H1 (cell line): ENCODE data around the gene CBX2. TPM values are rescaled to one million over a fixed set of nuclear protein-coding genes. Genes with fewer than 3 reads are reported as not detected.
A peak's percentile ranks its signal among the peaks of the same experiment; 100 is the strongest.

Experiments used
- CTCF ChIA-PET: fragments of 300-600 bp; sonication (Branson Sonifier 250); formaldehyde crosslinking; loops from one replicate; lab custom pipeline; 2021; ENCODE audit not compliant: partially characterized antibody; lab: Charles Lee
- POLR2A ChIA-PET: fragments of 300-600 bp; sonication (Branson Sonifier 250); formaldehyde crosslinking; loops from one replicate; lab custom pipeline; 2021; ENCODE audit warnings: inconsistent platforms; ENCODE audit not compliant: partially characterized antibody; lab: Charles Lee
- DNase-seq, 2 experiments: peaks; one replicate each; pipeline versions ENCODE4 v3.0.0 to v3.0.0-alpha.2; 2010 to 2022; ENCODE audit warnings: low spot score in 2 of 2, low read depth in 1 of 2, mixed read lengths in 1 of 2
- FAIRE-seq: peaks from 2 replicates; lab custom pipeline; 2011; peaks lifted over from hg19 to GRCh38; lab: Jason Lieb, UNC
- H2AFZ ChIP-seq: 2 replicates; pipeline ENCODE4 v1.8.1; 2012; ENCODE audit warnings: low read length, inconsistent platforms
- H2AK5ac ChIP-seq: 2 replicates; pipeline ENCODE4 v1.6.1; 2013; ENCODE audit warnings: low read depth, low read length
- H2BK120ac ChIP-seq: replicated peaks from 2 replicates; pipeline ENCODE3; 2013; ENCODE audit warnings: low read depth, low read length, inconsistent platforms
- H2BK12ac ChIP-seq: 2 replicates; pipeline ENCODE4 v1.6.1; 2013; ENCODE audit warnings: low read depth, low read length
- H2BK15ac ChIP-seq: 2 replicates; pipeline ENCODE4 v1.6.1; 2013; ENCODE audit warnings: low read length
- H2BK20ac ChIP-seq: 2 replicates; pipeline ENCODE4 v1.6.1; 2013; ENCODE audit warnings: low read length
- H2BK5ac ChIP-seq: 2 replicates; pipeline ENCODE4 v1.6.1; 2013; ENCODE audit warnings: low read depth, low read length
- H3K14ac ChIP-seq: 2 replicates; pipeline ENCODE4 v1.6.1; 2013; ENCODE audit warnings: inconsistent platforms; ENCODE audit not compliant: insufficient read length
- H3K18ac ChIP-seq: 2 replicates; pipeline ENCODE4 v1.6.1; 2013; ENCODE audit warnings: low read length; ENCODE audit errors: extremely low read depth
- H3K23ac ChIP-seq: 2 replicates; pipeline ENCODE4 v1.6.1; 2013; ENCODE audit warnings: inconsistent platforms; ENCODE audit not compliant: insufficient read length
- H3K23me2 ChIP-seq: 2 replicates; pipeline ENCODE4 v1.6.1; 2013; ENCODE audit warnings: low read depth, low read length
- H3K27ac ChIP-seq: 2 replicates; pipeline ENCODE4 v1.6.1; 2011; ENCODE audit warnings: low read depth, low read length, inconsistent platforms
- H3K27me3 ChIP-seq, 4 experiments: replicated peaks in 1 of 4; 1 replicate in 1 of 4; 2 replicates in 3 of 4; pipeline versions ENCODE4 v1.6.1 to v1.8.1; 2011 to 2013; ENCODE audit warnings: low read length in 3 of 4, mild to moderate bottlenecking in 3 of 4, inconsistent platforms in 2 of 4, mixed read lengths in 2 of 4, moderate library complexity in 1 of 4; ENCODE audit not compliant: control insufficient read depth in 3 of 4, insufficient read depth in 3 of 4; ENCODE audit errors: extremely low read depth in 1 of 4
- H3K36me3 ChIP-seq, 4 experiments: 2 replicates each; pipeline versions ENCODE4 v1.6.1 to v1.8.1; 2011 to 2013; ENCODE audit warnings: mild to moderate bottlenecking in 4 of 4, low read length in 3 of 4, moderate library complexity in 2 of 4, control low read depth in 1 of 4, inconsistent platforms in 1 of 4; ENCODE audit not compliant: insufficient read depth in 4 of 4, control insufficient read depth in 2 of 4
- H3K4ac ChIP-seq: replicated peaks from 2 replicates; pipeline ENCODE3; 2013; ENCODE audit warnings: low read length, low read depth, mixed read lengths, inconsistent platforms; ENCODE audit not compliant: insufficient read length
- H3K4me1 ChIP-seq, 4 experiments: replicated peaks in 1 of 4; 1 replicate in 1 of 4; 2 replicates in 3 of 4; pipeline versions ENCODE4 v1.6.1 to v1.8.1; 2011 to 2013; ENCODE audit warnings: low read length in 3 of 4, inconsistent platforms in 2 of 4, mixed read lengths in 1 of 4; ENCODE audit not compliant: insufficient read depth in 4 of 4, control insufficient read depth in 3 of 4
- H3K4me2 ChIP-seq, 2 experiments: 2 replicates each; pipeline versions ENCODE4 v1.6.1 to v1.8.1; 2011 to 2013; ENCODE audit warnings: low read depth in 2 of 2, low read length in 2 of 2, control low read depth in 1 of 2, inconsistent platforms in 1 of 2, mild to moderate bottlenecking in 1 of 2; ENCODE audit not compliant: insufficient read depth in 1 of 2
- H3K4me3 ChIP-seq, 4 experiments: fragments of 200-600, 300-600 bp in 1 of 4; sonication (generic), shearing (Covaris generic), sonication (Bioruptor Twin) in 1 of 4; 2 replicates each; pipeline versions ENCODE4 v1.5.1 to v1.8.1; 2011 to 2016; ENCODE audit warnings: low read length in 4 of 4, low read depth in 3 of 4, control low read depth in 2 of 4, inconsistent platforms in 2 of 4, mild to moderate bottlenecking in 2 of 4, mixed read lengths in 1 of 4, moderate library complexity in 1 of 4; ENCODE audit not compliant: insufficient read depth in 2 of 4; ENCODE audit errors: extremely low read depth in 1 of 4
- H3K56ac ChIP-seq: replicated peaks from 2 replicates; pipeline ENCODE3; 2013; ENCODE audit warnings: low read depth, mild to moderate bottlenecking, mixed read lengths, low read length, inconsistent platforms; ENCODE audit not compliant: insufficient read length
- H3K79me1 ChIP-seq: 2 replicates; pipeline ENCODE4 v1.6.1; 2013; ENCODE audit warnings: low read depth, low read length, control low read depth
- H3K79me2 ChIP-seq, 2 experiments: 2 replicates each; pipeline versions ENCODE4 v1.6.1 to v1.8.1; 2012 to 2013; ENCODE audit warnings: low read length in 2 of 2, mild to moderate bottlenecking in 2 of 2, inconsistent platforms in 1 of 2; ENCODE audit not compliant: insufficient read depth in 2 of 2, control insufficient read depth in 1 of 2
- H3K9ac ChIP-seq, 4 experiments: replicated peaks in 1 of 4; 1 replicate in 1 of 4; 2 replicates in 3 of 4; pipeline versions ENCODE4 v1.6.1 to v1.8.1; 2011 to 2013; ENCODE audit warnings: low read depth in 3 of 4, low read length in 3 of 4, control low read depth in 2 of 4, mild to moderate bottlenecking in 2 of 4, moderate library complexity in 2 of 4, inconsistent platforms in 1 of 4; ENCODE audit errors: extremely low read depth in 1 of 4
- H3K9me3 ChIP-seq, 2 experiments: 2 replicates each; pipeline versions ENCODE4 v1.6.1 to v1.8.1; 2012 to 2013; ENCODE audit warnings: mild to moderate bottlenecking in 2 of 2, moderate library complexity in 2 of 2, control low read depth in 1 of 2, inconsistent platforms in 1 of 2, low read depth in 1 of 2, low read length in 1 of 2, mixed read lengths in 1 of 2; ENCODE audit not compliant: insufficient read depth in 2 of 2
- H4K20me1 ChIP-seq, 2 experiments: replicated peaks in 1 of 2; 2 replicates each; pipeline versions ENCODE3 to v1.8.1; 2011 to 2013; ENCODE audit warnings: inconsistent platforms in 2 of 2, low read length in 2 of 2, mild to moderate bottlenecking in 1 of 2; ENCODE audit not compliant: insufficient read depth in 2 of 2, control insufficient read depth in 1 of 2
- H4K5ac ChIP-seq: 2 replicates; pipeline ENCODE4 v1.6.1; 2013; ENCODE audit warnings: low read length, low read depth, mixed read lengths, inconsistent platforms; ENCODE audit not compliant: insufficient read length
- H4K8ac ChIP-seq: 2 replicates; pipeline ENCODE4 v1.8.0; 2013; ENCODE audit warnings: mild to moderate bottlenecking, moderate library complexity, low read length, inconsistent platforms; ENCODE audit not compliant: insufficient read depth; ENCODE audit errors: extremely low read depth
- H4K91ac ChIP-seq: replicated peaks from 2 replicates; pipeline ENCODE3; 2013; ENCODE audit warnings: low read length, mixed read lengths, inconsistent platforms; ENCODE audit not compliant: insufficient read length
- ASH2L ChIP-seq: fragments of 200-600, 300-600 bp; sonication (generic); IDR thresholded peaks from one replicate; pipeline ENCODE4 v1.7.1; 2017; ENCODE audit warnings: low read length
- BCL11A ChIP-seq, 2 experiments: IDR thresholded peaks; one replicate each; pipeline ENCODE4 v1.6.1; 2011; ENCODE audit warnings: low read depth in 2 of 2, low read length in 2 of 2, mild to moderate bottlenecking in 2 of 2
- CBX8 ChIP-seq: fragments of 300-800, 300-1000 bp; sonication (generic); IDR thresholded peaks from 2 replicates; pipeline ENCODE4 v1.7.1; 2016; ENCODE audit warnings: low read depth, low read length, borderline replicate concordance
- CEBPB ChIP-seq: IDR thresholded peaks from 2 replicates; pipeline ENCODE4 v1.6.1; 2012; ENCODE audit warnings: low read depth, low read length
- EGR1 ChIP-seq: IDR thresholded peaks from 2 replicates; pipeline ENCODE4 v1.6.1; 2011; ENCODE audit warnings: low read depth, low read length, borderline replicate concordance
- FOSL1 ChIP-seq: IDR thresholded peaks from 2 replicates; pipeline ENCODE4 v1.6.1; 2011; ENCODE audit warnings: mild to moderate bottlenecking, low read depth, low read length, moderate library complexity; ENCODE audit not compliant: insufficient read depth
- GABPA ChIP-seq: IDR thresholded peaks from 2 replicates; pipeline ENCODE4 v1.6.1; 2011; ENCODE audit warnings: mild to moderate bottlenecking, low read length, moderate library complexity, borderline replicate concordance; ENCODE audit not compliant: insufficient read depth
- RNF2 ChIP-seq: fragments of 200-900, 300-1000 bp; sonication (generic); IDR thresholded peaks from 2 replicates; pipeline ENCODE4 v1.7.1; 2016; ENCODE audit warnings: borderline replicate concordance, low read depth, mild to moderate bottlenecking, antibody characterized with exemption, low read length; ENCODE audit not compliant: poor library complexity, severe bottlenecking; ENCODE audit errors: missing control alignments
- SAP30 ChIP-seq: fragments of 300-600 bp; sonication (generic); IDR thresholded peaks from 2 replicates; pipeline ENCODE4 v1.7.1; 2012; ENCODE audit warnings: low read length, moderate library complexity, mild to moderate bottlenecking, inconsistent platforms; ENCODE audit not compliant: insufficient read depth, insufficient replicate concordance
- SP2 ChIP-seq: IDR thresholded peaks from 2 replicates; pipeline ENCODE4 v1.6.1; 2012; ENCODE audit warnings: mild to moderate bottlenecking, low read length, inconsistent platforms
- SP4 ChIP-seq: IDR thresholded peaks from 2 replicates; pipeline ENCODE4 v1.6.1; 2012; ENCODE audit warnings: low read length, inconsistent platforms
- TAF1 ChIP-seq: IDR thresholded peaks from 2 replicates; pipeline ENCODE4 v1.6.1; 2011; ENCODE audit warnings: mild to moderate bottlenecking, low read depth, low read length
- ZNF274 ChIP-seq: IDR thresholded peaks from 2 replicates; pipeline ENCODE4 v1.7.0; 2012; ENCODE audit warnings: low read length, borderline replicate concordance; ENCODE audit errors: extremely low read depth
- WGBS, 2 experiments: shearing (Covaris generic) in 1 of 2; methylation state at CpG; one replicate each; pipeline versions ENCODE4 v1.1.6 to v1.1.7; 2013 to 2015; ENCODE audit warnings: low lambda C conversion rate in 2 of 2, mixed read lengths in 2 of 2, inconsistent platforms in 1 of 2, low coverage in 1 of 2, missing lambda C conversion rate in 1 of 2; ENCODE audit not compliant: insufficient replicate concordance in 2 of 2, insufficient coverage in 1 of 2, insufficient read length in 1 of 2; ENCODE audit errors: extremely low coverage in 1 of 2, missing lambda C conversion rate in 1 of 2; 5-methylcytosine and 5-hydroxymethylcytosine counted together
- polyA plus RNA-seq, 7 experiments: library from polyadenylated mRNA; depleted of rRNA in 3 of 7; stranded (reverse) in 5 of 7; unstranded in 2 of 7; fragments of >200 nt in 5 of 7; fragments of 200-250 nt in 2 of 7; gene quantifications; 1 replicate in 5 of 7; 2 replicates in 1 of 7; 4 replicates in 1 of 7; pipeline versions ENCODE4 v1.2.1 to v1.2.3, GENCODE V29; 2011 to 2013; ENCODE audit warnings: missing spikeins in 2 of 7, mixed read lengths in 2 of 7
- total RNA-seq: library from RNA; stranded (reverse); fragmentation: NEBNext Ultra II Directional; extraction: Animal tissue kit (Norgen Biotek cat#: 25700); gene quantifications from 2 replicates; pipeline ENCODE4 v1.2.1, GENCODE V29; 2021

The CBX2 gene
- total and polyA plus RNA-seq, 2 of the 8 experiments (the other 6 are each of a cell fraction or from before 2014, with no cell fraction given) = 64.3 to 83.9 TPM

DNA sequence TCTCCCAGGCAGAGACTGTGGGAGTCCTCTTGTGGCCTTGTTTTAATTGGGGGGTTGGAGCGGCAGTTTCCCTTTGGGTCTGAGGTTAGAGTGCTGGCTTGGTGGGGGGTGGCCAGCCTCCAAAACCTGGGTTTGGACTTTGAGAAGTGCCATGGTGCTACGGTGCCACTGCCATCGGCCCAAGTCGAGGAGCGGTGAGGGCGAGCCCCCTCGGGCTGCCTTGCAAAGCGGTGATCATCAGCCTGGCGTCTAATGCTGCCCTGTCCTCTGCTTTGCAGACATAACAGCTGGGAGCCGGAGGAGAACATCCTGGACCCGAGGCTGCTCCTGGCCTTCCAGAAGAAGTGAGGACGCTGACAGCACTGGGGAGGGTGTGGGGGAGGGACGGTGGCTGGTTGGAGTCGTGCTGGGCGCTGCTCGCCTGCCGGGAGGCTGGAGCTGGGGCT is 1.2 kb downstream of the CBX2 start:
- POLR2A ChIA-PET = interaction anchor here (0.7 to 5.2 kb wide), 20 partner anchors 8 to 364 kb away, joined by 3 to 77 read pairs (median 5); partner anchors contain the start of gene CBX8
- DNase-seq = no peak
- no peaks in the 10 kb centered on the region for H3K27me3 ChIP-seq
- peak overlapping the region; percentile 43 for H3K56ac ChIP-seq
- peaks cover 0 to 29% of the 10 kb centered on the region in 2 experiments; a peak in 2 of 4 replicates for H3K79me2 ChIP-seq
- CTCF ChIA-PET = interaction anchor here (1.0 to 5.9 kb wide), 12 partner anchors 8 to 196 kb away, joined by 3 to 90 read pairs (median 4); partner anchors contain the start of gene CBX4
- H3K79me1 ChIP-seq = peaks cover 28% of the 10 kb centered on the region
- peaks cover 21 to 33% of the 10 kb centered on the region in 2 experiments for H4K20me1 ChIP-seq
- no peak overlapping the region for H4K5ac ChIP-seq
- no peak overlapping the region for H2BK120ac ChIP-seq
- no peak overlapping the region for H2BK20ac ChIP-seq
- no peaks in the 10 kb centered on the region for H3K9me3 ChIP-seq
- 15% methylated on average over 17 of the region's 17 CpGs; no CpG with 5 or more reads in 1 of the 2 experiments for WGBS, 2 experiments
- H3K4me2 ChIP-seq = peak overlapping the region; percentile 90 to 99
- H2AK5ac ChIP-seq = peak overlapping the region; percentile 83; the same call in 1 of the 2 replicates
- peaks cover 10% of the 10 kb centered on the region for H3K23me2 ChIP-seq
- no peak overlapping the region for H3K14ac ChIP-seq
- H3K9ac ChIP-seq = peak overlapping the region in 3 of 4 experiments; percentile 46 to 86 (median 81); a peak in 6 of 7 replicates
- peaks cover 4 to 19% (median 15%) of the 10 kb centered on the region in 4 experiments for H3K4me1 ChIP-seq
- no peak overlapping the region for H3K27ac ChIP-seq
- H3K4me3 ChIP-seq = peak overlapping the region; percentile 55 to 97 (median 83)
- no peak for FAIRE-seq
- no peak overlapping the region for H2AFZ ChIP-seq
- H3K18ac ChIP-seq = peak overlapping the region; percentile 36; the same call in 1 of the 2 replicates
- no peak overlapping the region for H3K4ac ChIP-seq
- no peak overlapping the region for H2BK12ac ChIP-seq
- H4K8ac ChIP-seq = no peak overlapping the region
- H4K91ac ChIP-seq = peak overlapping the region; percentile 17
- H3K23ac ChIP-seq = no peak overlapping the region
- no peak overlapping the region for H2BK15ac ChIP-seq
- H2BK5ac ChIP-seq = 0 out of 2 replicates have a peak overlapping the region, but pooled peaks have one; percentile 21
- H3K36me3 ChIP-seq = peaks cover 17 to 46% (median 36%) of the 10 kb centered on the region in 4 experiments; a peak in 7 of 8 replicates
- TF ChIP-seq SP2 (no peak), CEBPB (no peak), ASH2L (no peak), SP4 (no peak), CBX8 (no peak), TAF1 (0 out of 2 replicates have a peak, but pooled peaks have one; percentile 0), EGR1 (no peak), ZNF274 (no peak), SAP30 (peak; percentile 87), RNF2 (no peak), GABPA (no peak), FOSL1 (no peak), BCL11A (IDR thresholded peaks at IDR 0.05; ENCODE audit: low read depth in 2 of 2, low read length in 2 of 2) (no peak)
